IPS-15b (cell line): ENCODE measurements around the gene ADH6.

Experiments
- H3K27me3 ChIP-seq: one replicate; pipeline ENCODE4 v1.6.1; 2013; ENCODE audit warnings: low read length; ENCODE audit not compliant: control insufficient read depth, insufficient read depth
- H3K36me3 ChIP-seq: one replicate; pipeline ENCODE4 v1.6.1; 2013; ENCODE audit warnings: low read length; ENCODE audit not compliant: control insufficient read depth, insufficient read depth
- H3K4me1 ChIP-seq: one replicate; pipeline ENCODE4 v1.6.1; 2013; ENCODE audit warnings: mild to moderate bottlenecking, low read length; ENCODE audit not compliant: control insufficient read depth, insufficient read depth
- H3K4me3 ChIP-seq: one replicate; pipeline ENCODE4 v1.5.1; 2013; ENCODE audit warnings: low read depth, low read length
- H3K9ac ChIP-seq: one replicate; pipeline ENCODE4 v1.6.1; 2013; ENCODE audit warnings: low read depth, mild to moderate bottlenecking, low read length
- H3K9me3 ChIP-seq: one replicate; pipeline ENCODE4 v1.6.1; 2013; ENCODE audit warnings: mild to moderate bottlenecking, low read length; ENCODE audit not compliant: control insufficient read depth, insufficient read depth

Gene ADH6

GRCh38 chr4:99154658-99155342 lies 64.2 kb downstream of the ADH6 start:
- Histone ChIP-seq H3K27me3 (no peaks in the 10 kb centered on the region), H3K4me1 (no peaks in the 10 kb centered on the region), H3K9me3 (peaks cover 6% of the 10 kb centered on the region), H3K9ac (no peak overlapping the region), H3K36me3 (no peaks in the 10 kb centered on the region), H3K4me3 (no peak overlapping the region)
